Hepatocyte (in vitro differentiated cells): Measurements from ENCODE around the gene NRXN2.

Source experiments
- CTCF ChIP-seq: fragments of 200-600 bp; sonication (generic); IDR thresholded peaks from 2 replicates; pipeline ENCODE4 v1.5.1; 2016; ENCODE audit warnings: antibody characterized with exemption, mild to moderate bottlenecking; ENCODE audit not compliant: poor library complexity
- EZH2 ChIP-seq: fragments of 200-600 bp; sonication (generic); IDR thresholded peaks from 2 replicates; pipeline ENCODE4 v1.6.1; 2016; ENCODE audit warnings: antibody characterized with exemption, mild to moderate bottlenecking, borderline replicate concordance
- EZH2phosphoT487 ChIP-seq: fragments of 200-600 bp; sonication (generic); IDR thresholded peaks from one replicate; pipeline ENCODE4 v1.6.1; 2018; ENCODE audit warnings: antibody characterized with exemption, mild to moderate bottlenecking, low read depth, moderate library complexity; ENCODE audit not compliant: unreplicated experiment, severe bottlenecking

DNA sequence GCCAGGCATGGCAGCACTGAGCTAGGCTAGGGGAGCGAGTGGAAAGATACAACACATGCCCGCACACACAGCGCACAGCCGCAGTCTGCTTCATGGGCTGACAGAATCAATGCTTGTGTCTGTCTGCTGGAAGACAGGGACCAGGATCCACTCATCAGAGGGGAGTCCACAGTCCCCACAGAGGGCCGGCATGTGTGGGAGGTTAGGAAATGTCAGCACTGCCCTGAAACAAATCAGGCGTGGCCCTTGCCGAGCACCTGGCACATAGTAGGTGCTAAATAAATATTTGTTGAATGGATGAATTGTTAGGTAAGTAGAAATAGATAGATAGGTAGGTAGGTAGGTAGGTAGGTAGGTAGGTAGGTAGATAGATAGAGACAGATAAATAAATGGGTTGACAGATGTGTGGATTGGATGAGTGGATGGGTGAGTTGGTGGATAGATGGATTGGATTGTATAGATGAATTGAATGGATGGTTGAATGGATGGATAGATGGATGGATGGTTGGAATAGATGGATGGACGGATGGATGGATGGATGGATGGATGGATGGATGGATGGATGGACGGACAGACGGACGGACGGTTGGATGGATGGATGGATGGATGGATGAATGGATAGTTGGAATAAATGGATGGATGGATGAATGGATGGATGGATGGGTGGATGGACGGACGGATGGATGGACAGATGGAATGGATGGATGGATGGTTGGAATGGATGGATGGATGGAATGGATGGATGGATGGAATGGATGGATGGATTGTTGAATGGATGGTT lies 128.6 kb downstream of the NRXN2 start:
- TF ChIP-seq CTCF (no peak), EZH2 (no peak), EZH2phosphoT487 (no peak)
